ENCODE results near the gene PANX3. TPM values are rescaled to one million over a fixed set of nuclear protein-coding genes. Genes with fewer than 3 reads are reported as not detected.

The PANX3 gene
- total RNA-seq, 2 donors from 2014 or later: not detected

- TF ChIP-seq CTCF (IDR thresholded peaks at IDR 0.05): peak; percentile 83
- intact Hi-C loops (cut with DNase I): loop anchor here (2.0 to 5.0 kb wide), 3 partner anchors 94 to 168 kb away; partner anchors contain the start of gene ESAM
- Histone ChIP-seq H3K27me3 (no peaks in the 10 kb centered on the region), H3K27ac (no peak overlapping the region), H3K9me3 (no peaks in the 10 kb centered on the region), H3K9ac (ENCODE audit: low read depth in 2 of 2, low read length in 2 of 2) (no peak overlapping the region), H3K4me1 (no peaks in the 10 kb centered on the region), H3K36me3 (no peaks in the 10 kb centered on the region), H3K4me3 (no peak overlapping the region)
- DNase-seq: peak; percentile 71
Measured at GRCh38 chr11:124669193-124669592, 58.0 kb downstream of the PANX3 start.

Other genes starting within 250 kb of the PANX3 start
- not detected for gene OR8B2, start 226.9 kb upstream of the PANX3 start, total RNA-seq
- not detected for gene OR8B3, start 212.4 kb upstream of the PANX3 start, total RNA-seq
- not detected for gene OR8B4, start 186.6 kb upstream of the PANX3 start, total RNA-seq
- not detected for gene OR8B8, start 165.7 kb upstream of the PANX3 start, total RNA-seq
- gene OR8B12, start 67.8 kb upstream of the PANX3 start, total RNA-seq: not detected
- not detected for gene OR8A1, start 41.4 kb upstream of the PANX3 start, total RNA-seq
- 10 to 100 TPM; 25.7 to 29.1 TPM for gene TBRG1, start 11.4 kb downstream of the PANX3 start, total RNA-seq
- 100 to 1,000 TPM; 128 to 236 TPM for gene SIAE, start 62.3 kb downstream of the PANX3 start, total RNA-seq
- gene SPA17, start 62.5 kb downstream of the PANX3 start, total RNA-seq: 10 to 100 TPM in 1 of 2 donors, 1 to 10 TPM in 1; 8.4 to 10.7 TPM
- 10 to 100 TPM in 1 of 2 donors, 1 to 10 TPM in 1; 3.1 to 11.1 TPM for gene NRGN, start 128.5 kb downstream of the PANX3 start, total RNA-seq
- gene VSIG2, start 140.8 kb downstream of the PANX3 start, total RNA-seq: 100 to 1,000 TPM; 122 to 155 TPM
- gene ESAM, start 150.9 kb downstream of the PANX3 start, total RNA-seq: 10 to 100 TPM; 10.4 to 15.7 TPM
- 10 to 100 TPM in 1 of 2 donors, 1 to 10 TPM in 1; 7.0 to 12.7 TPM for gene MSANTD2, start 189.0 kb downstream of the PANX3 start, total RNA-seq

All from colonic mucosa (tissue), 4 donors.